ENCODE measurements around the gene ANKLE2.

The ANKLE2 gene

GRCh38 chr12:132746613-132747012 is 15.0 kb downstream of the ANKLE2 start:
- DNase-seq (ENCODE audit: low spot score) = no peak

GRCh38 chr12:132743831-132744230 is 17.8 kb downstream of the ANKLE2 start:
- no peak for DNase-seq (ENCODE audit: low spot score)

DNA sequence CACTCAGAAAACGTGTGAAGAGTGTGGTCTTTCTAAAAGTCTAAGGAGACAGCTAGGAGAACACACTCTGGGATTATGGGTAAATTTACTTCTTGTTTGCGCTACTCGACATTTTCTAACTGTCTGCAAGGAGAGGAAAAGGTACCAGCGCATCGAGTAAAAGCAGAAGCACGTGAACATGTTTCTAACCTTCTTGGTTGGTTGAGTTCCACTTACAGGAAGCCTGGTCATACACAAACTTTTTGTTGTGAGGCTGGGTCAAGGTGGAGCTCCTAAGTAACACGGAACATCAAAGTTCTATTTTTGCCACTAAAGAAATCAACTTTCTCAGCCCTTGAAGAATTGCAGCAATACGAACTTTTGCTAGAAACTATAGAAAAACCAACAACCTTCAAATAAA is 20.0 kb downstream of the ANKLE2 start:
- DNase-seq (ENCODE audit: low spot score) = no peak

- DNase-seq (ENCODE audit: low spot score) = no peak
Observed at GRCh38 chr12:132740652-132741051, 21.0 kb downstream of the ANKLE2 start.

- DNase-seq (ENCODE audit: low spot score) = no peak
Observed at GRCh38 chr12:132740313-132740646, 21.4 kb downstream of the ANKLE2 start.

DNA sequence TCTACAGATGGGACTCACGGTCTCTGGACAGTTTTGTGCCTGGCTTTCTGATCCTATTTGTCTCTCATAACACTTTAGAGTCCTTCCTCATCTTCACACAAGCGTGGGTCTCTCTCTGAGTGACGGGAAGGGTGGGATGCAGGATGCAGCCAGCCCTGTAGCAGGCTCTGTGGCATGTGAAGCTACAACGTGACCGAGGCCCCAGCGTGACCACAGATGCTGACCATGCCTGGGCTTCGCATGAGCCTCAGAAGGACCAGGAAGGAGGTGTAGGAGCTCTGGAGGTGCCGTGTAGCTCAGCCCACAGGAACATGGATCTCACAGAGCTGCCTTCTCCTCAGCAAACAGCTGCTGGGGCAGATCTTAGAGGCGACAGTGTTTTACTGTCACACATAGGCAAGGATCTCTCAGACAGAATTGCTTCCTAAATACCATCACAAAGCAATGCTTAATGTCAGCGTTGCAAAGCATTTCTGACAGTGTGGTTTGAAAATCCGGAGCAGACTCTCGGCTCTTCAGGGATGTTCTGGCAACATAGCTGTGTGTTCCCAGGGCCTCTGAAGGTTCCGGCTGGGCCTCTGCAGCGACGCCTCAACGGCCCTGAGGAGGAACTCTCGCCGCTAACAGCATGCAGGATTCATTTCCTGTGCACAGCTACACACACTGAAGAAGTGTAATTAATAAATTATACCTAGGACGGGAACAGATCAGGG is 21.9 kb downstream of the ANKLE2 start:
- DNase-seq (ENCODE audit: low spot score) = no peak

DNA sequence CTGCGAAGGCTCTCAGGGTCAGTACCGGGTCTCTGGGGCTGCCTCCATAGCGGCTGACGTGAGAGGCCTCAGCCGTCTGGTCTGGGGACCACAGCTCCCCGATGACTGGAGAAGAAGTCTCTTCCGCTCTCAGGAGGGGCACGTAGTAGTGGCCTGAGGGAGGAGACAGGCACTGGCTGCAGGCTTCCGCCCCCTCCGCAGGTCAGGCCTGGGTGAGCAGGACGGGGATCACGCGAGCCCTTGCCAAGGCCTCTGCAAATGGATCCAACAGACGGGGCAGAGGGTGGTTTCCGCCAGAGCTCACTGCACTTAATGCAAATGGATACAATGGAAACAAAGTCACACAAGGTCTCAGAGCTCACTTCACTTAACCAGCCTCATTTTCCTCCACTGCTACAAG is 24.7 kb downstream of the ANKLE2 start:
- DNase-seq (ENCODE audit: low spot score) = no peak

- DNase-seq (ENCODE audit: low spot score) = no peak
Observed at GRCh38 chr12:132736378-132736777, 25.3 kb downstream of the ANKLE2 start.

- no peak for DNase-seq (ENCODE audit: low spot score)
Observed at GRCh38 chr12:132735496-132735895, 26.1 kb downstream of the ANKLE2 start.

GRCh38 chr12:132734206-132734605 is 27.4 kb downstream of the ANKLE2 start:
- no peak for DNase-seq (ENCODE audit: low spot score)

- no peak for DNase-seq (ENCODE audit: low spot score)
Observed at GRCh38 chr12:132731574-132731973, 30.1 kb downstream of the ANKLE2 start.

DNA sequence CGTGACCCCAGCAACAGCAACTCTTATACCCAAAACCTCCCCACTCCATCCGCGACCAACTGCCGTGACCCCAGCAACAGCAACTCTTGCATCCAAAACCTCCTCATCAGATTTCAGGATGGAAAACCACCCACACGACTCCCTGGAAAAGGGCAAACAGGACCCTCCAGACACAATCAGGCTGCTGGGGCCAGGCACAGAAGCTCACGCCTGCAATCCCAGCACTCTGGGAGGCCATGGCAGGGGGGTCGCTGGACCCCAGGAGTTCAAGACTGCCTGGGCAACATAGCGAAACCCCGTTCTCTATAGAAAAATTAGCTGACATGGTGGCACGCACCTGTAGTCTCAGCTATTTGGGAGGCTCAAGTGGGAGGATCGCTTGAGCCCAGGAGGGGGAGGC is 31.3 kb downstream of the ANKLE2 start:
- DNase-seq (ENCODE audit: low spot score) = no peak

DNA sequence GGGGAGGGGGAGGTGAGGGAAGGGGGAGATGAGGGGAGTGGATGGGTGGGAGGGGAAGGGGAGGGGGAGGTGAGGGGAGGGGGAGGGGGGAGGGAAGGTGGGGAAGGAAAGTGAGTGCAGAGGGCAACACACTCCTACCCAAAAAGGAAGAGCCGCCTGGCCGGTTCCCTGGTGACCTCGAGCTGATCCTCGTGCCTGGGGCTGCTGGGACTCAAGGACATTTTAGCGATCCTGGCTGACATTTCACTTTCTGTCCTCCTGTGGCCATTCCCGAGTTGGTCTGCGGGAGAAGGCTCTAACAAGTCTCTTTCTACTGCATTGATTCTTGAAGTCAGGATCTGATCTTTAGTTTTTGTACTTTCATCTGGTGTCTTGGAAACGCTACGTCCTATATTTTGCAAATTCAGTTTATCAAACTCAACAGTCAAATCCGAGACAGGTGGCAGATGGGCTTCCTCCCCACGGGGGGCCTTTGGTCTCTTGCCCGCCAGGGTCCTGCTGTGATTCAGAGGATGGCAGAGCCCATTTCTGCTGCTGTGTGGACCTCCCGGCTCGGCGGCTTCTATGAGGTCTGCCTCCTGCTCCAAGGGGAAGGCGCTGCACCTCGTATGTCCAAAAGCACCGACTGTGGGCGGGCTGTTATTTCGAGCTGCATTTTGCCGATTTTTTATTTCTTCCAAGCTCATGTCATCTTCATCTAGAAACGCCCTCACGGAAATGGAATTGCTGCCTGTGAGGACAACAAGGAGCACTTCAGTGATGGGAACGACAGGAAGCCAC is 31.9 kb downstream of the ANKLE2 start:
- no peak for DNase-seq (ENCODE audit: low spot score)

DNA sequence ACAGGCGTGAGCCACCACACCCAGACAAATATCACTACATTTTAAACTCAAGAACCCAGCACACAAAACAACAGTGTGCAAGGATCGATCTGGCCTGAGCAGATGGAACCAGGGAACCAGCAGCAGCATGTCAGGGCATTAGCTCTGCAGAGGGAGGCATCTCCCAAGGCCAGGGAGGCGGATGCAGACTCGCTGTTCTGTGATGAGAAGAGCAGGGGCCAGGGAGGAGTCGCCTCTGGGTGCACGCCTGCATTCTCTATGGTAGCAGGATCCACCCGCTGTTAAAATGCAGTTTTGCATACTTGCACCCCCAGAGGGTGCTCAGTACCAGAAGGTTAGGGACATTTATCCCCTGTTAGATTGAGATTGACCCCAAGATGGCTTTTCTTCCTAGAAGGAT is 33.1 kb downstream of the ANKLE2 start:
- no peak for DNase-seq (ENCODE audit: low spot score)

GRCh38 chr12:132727091-132727794 is 34.4 kb downstream of the ANKLE2 start:
- DNase-seq (ENCODE audit: low spot score) = no peak

DNA sequence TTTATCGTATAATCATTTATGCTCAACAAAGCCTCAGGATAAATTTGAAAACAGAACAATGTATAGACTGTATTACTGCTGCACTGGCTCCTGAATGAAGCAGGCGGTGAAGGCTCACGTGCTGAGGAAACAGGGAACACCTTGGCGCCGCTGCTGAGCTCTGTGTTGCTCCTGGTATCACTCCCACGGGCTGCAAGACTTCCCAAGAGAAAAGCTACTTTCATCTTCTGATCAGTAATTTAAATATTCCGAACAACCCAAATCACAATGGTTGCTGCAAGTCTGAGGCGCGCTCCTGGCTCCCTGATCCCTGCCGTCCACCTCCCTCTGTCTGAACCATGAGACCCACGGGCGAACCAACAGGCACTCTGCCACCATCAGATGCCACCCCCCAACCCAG is 35.2 kb downstream of the ANKLE2 start:
- no peak for DNase-seq (ENCODE audit: low spot score)

DNA sequence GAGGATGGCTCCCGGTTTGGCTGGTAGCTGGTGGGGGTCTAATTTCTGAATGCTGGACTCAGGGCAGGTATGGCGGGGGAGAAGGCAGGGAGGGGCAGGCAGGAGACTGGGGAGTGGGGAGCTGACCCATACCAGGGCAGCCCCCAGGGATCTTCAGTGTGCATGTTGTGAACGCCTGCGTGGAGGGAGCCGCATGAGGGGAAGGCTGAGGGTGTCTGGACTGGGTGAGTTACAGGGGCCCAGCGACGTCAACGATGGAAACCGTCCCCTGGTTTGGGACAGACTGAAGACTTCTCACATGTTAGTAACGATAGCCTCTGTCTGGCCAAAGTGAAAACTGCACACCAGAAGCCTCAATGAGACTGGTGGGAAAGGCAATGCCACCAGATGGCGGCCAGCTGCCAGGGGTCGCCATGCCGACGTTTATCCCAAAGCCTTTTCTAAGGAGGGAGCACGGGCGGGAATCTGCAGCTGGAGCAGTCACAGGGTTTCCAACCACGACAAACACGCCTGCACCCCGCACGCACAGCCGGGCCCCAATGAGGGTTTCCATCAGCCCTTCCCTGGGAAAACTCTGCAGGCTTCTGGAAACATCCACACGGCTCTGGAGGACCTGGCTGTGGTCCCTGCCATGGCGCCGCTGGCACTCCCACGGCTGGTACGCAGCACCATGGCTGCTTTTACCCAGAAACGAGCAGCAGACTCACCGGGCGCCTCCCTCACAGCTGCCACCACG is 37.0 kb downstream of the ANKLE2 start:
- no peak for DNase-seq (ENCODE audit: low spot score)

- DNase-seq (ENCODE audit: low spot score) = no peak
Observed at GRCh38 chr12:132723764-132724140, 37.9 kb downstream of the ANKLE2 start.

GRCh38 chr12:132723015-132723763 is 38.4 kb downstream of the ANKLE2 start:
- no peak for DNase-seq (ENCODE audit: low spot score)

GRCh38 chr12:132720606-132721345 is 40.9 kb downstream of the ANKLE2 start:
- no peak for DNase-seq (ENCODE audit: low spot score)

- DNase-seq (ENCODE audit: low spot score) = no peak
Observed at GRCh38 chr12:132719954-132720324, 41.7 kb downstream of the ANKLE2 start.
